ENCODE data around the gene PDIA4. TPM values are rescaled to one million over a fixed set of nuclear protein-coding genes. Genes with fewer than 3 reads are reported as not detected.
"Not testable (repeated sequence)": the region's sequence is repeated elsewhere in the genome, so short reads cannot be mapped to it uniquely, and the experiment has no call there.

Gene PDIA4
- total and polyA plus RNA-seq, 9 donors, result 49.6 to 130 (median 72.4) TPM

GRCh38 chr7:149013876-149014275, 14.4 kb downstream of the PDIA4 start:
- Histone ChIP-seq H3K4me3 (no peak overlapping the region), H3K36me3 (no peaks in the 10 kb centered on the region), H3K9me3 (no peaks in the 10 kb centered on the region), H3K27me3 (no peaks in the 10 kb centered on the region), H3K4me1 (ENCODE audit: insufficient read depth) (no peaks in the 10 kb centered on the region), H3K27ac (no peak overlapping the region)
- no peak for TF ChIP-seq CTCF (IDR thresholded peaks at IDR 0.05)
- TF ChIP-seq POLR2A (IDR thresholded peaks at IDR 0.05), result no peak
- TF ChIP-seq EP300 (IDR thresholded peaks at IDR 0.05), result no peak
- intact Hi-C loops (cut with DNase I), result no loop called here
- 88 to 91% (median 89%) methylated on average over 5 of the region's 5 CpGs for WGBS, 3 donors
- no peak for DNase-seq

- H3K9me3 ChIP-seq; intact Hi-C loops (cut with DNase I); H3K4me1 ChIP-seq (ENCODE audit: insufficient read depth); H3K4me3 ChIP-seq; H3K36me3 ChIP-seq; H3K27me3 ChIP-seq; H3K27ac ChIP-seq; DNase-seq: not testable (repeated sequence)
- WGBS, 3 donors, result 85 to 88% (median 88%) methylated on average over 12 of the region's 12 CpGs
These were observed 15.6 kb downstream of the PDIA4 start for GRCh38 chr7:149012730-149013129.

GRCh38 chr7:149011491-149011890, 16.8 kb downstream of the PDIA4 start:
- Histone ChIP-seq H3K9me3 (no peaks in the 10 kb centered on the region), H3K36me3 (no peaks in the 10 kb centered on the region), H3K27me3 (no peaks in the 10 kb centered on the region), H3K27ac (no peak overlapping the region), H3K4me3 (no peak overlapping the region), H3K4me1 (ENCODE audit: insufficient read depth) (no peaks in the 10 kb centered on the region)
- DNase-seq, result no peak
- 92 to 97% (median 95%) methylated on average over 8 of the region's 8 CpGs for WGBS, 3 donors
- intact Hi-C loops (cut with DNase I), result no loop called here
- TF ChIP-seq EP300 (IDR thresholded peaks at IDR 0.05) (no peak), CTCF (IDR thresholded peaks at IDR 0.05) (no peak)

- no peak overlapping the region for H3K4me3 ChIP-seq
- no peaks in the 10 kb centered on the region for H3K27me3 ChIP-seq
- no peaks in the 10 kb centered on the region for H3K4me1 ChIP-seq (ENCODE audit: insufficient read depth)
- no peaks in the 10 kb centered on the region for H3K36me3 ChIP-seq
- H3K9me3 ChIP-seq, result no peaks in the 10 kb centered on the region
- 92 to 95% (median 95%) methylated on average over 5 of the region's 5 CpGs for WGBS, 3 donors
- H3K27ac ChIP-seq, result no peak overlapping the region
- TF ChIP-seq POLR2A (IDR thresholded peaks at IDR 0.05) (no peak), CTCF (IDR thresholded peaks at IDR 0.05) (no peak), EP300 (IDR thresholded peaks at IDR 0.05) (no peak)
- no peak for DNase-seq
- intact Hi-C loops (cut with DNase I), result no loop called here
These were observed 17.9 kb downstream of the PDIA4 start for GRCh38 chr7:149010451-149010850.

GRCh38 chr7:149009527-149009926, 18.8 kb downstream of the PDIA4 start:
- Histone ChIP-seq H3K4me3 (no peak overlapping the region), H3K27me3 (no peaks in the 10 kb centered on the region), H3K36me3 (no peaks in the 10 kb centered on the region), H3K9me3 (no peaks in the 10 kb centered on the region), H3K27ac (no peak overlapping the region), H3K4me1 (ENCODE audit: insufficient read depth) (no peaks in the 10 kb centered on the region)
- TF ChIP-seq EP300 (IDR thresholded peaks at IDR 0.05) (no peak), CTCF (IDR thresholded peaks at IDR 0.05) (no peak), POLR2A (IDR thresholded peaks at IDR 0.05) (no peak)
- WGBS, 3 donors, result 77 to 83% (median 78%) methylated on average over 3 of the region's 3 CpGs
- no peak for DNase-seq
- intact Hi-C loops (cut with DNase I), result loop anchor here (5.0 to 10.0 kb wide), 4 partner anchors 55 to 85 kb away; partner anchors contain the start of gene ZNF786 (in 3 of the 4)
